ENCODE measurements around the gene SPEN.
"Not testable (repeated sequence)": the region's sequence is repeated elsewhere in the genome, so short reads cannot be mapped to it uniquely, and the experiment has no call there.

Gene SPEN

GRCh38 chr1:15863156-15863901 is 15.8 kb downstream of the SPEN start:
- Mint-ChIP-seq H3K4me1 (peaks cover 42% of the 10 kb centered on the region), H3K27me3 (no peaks in the 10 kb centered on the region), H3K27ac (no peak overlapping the region), H3K9me3 (no peaks in the 10 kb centered on the region), H3K4me3 (no peak overlapping the region)
- ATAC-seq (no peak), DNase-seq (no peak)

- ATAC-seq (no peak), DNase-seq (no peak)
- H3K4me3 Mint-ChIP-seq = no peak overlapping the region
- no peaks in the 10 kb centered on the region for H3K27me3 Mint-ChIP-seq
- H3K9me3 Mint-ChIP-seq = no peaks in the 10 kb centered on the region
- H3K4me1 Mint-ChIP-seq = peaks cover 49% of the 10 kb centered on the region
- H3K27ac Mint-ChIP-seq = no peak overlapping the region
These were observed 19.3 kb downstream of the SPEN start for GRCh38 chr1:15866721-15867201.

- ATAC-seq (no peak), DNase-seq (no peak)
- H3K4me1 Mint-ChIP-seq = peaks cover 52% of the 10 kb centered on the region
- no peak overlapping the region for H3K27ac Mint-ChIP-seq
- no peaks in the 10 kb centered on the region for H3K27me3 Mint-ChIP-seq
- no peaks in the 10 kb centered on the region for H3K9me3 Mint-ChIP-seq
- no peak overlapping the region for H3K4me3 Mint-ChIP-seq
These were observed 19.8 kb downstream of the SPEN start for GRCh38 chr1:15867288-15867687.

GRCh38 chr1:15869413-15869812 is 21.9 kb downstream of the SPEN start:
- H3K4me1 Mint-ChIP-seq = peaks cover 57% of the 10 kb centered on the region
- ATAC-seq (no peak), DNase-seq (no peak)
- no peak overlapping the region for H3K27ac Mint-ChIP-seq
- no peaks in the 10 kb centered on the region for H3K9me3 Mint-ChIP-seq
- H3K27me3 Mint-ChIP-seq = no peaks in the 10 kb centered on the region
- H3K4me3 Mint-ChIP-seq = no peak overlapping the region

GRCh38 chr1:15870421-15870820 is 22.9 kb downstream of the SPEN start:
- Mint-ChIP-seq H3K4me3 (no peak overlapping the region), H3K27me3 (no peaks in the 10 kb centered on the region), H3K9me3 (no peaks in the 10 kb centered on the region), H3K4me1 (peaks cover 59% of the 10 kb centered on the region), H3K27ac (no peak overlapping the region)
- ATAC-seq (no peak), DNase-seq (no peak)

GRCh38 chr1:15874471-15874870 is 27.0 kb downstream of the SPEN start:
- H3K27me3 Mint-ChIP-seq = no peaks in the 10 kb centered on the region
- no peak overlapping the region for H3K4me3 Mint-ChIP-seq
- DNase-seq = no peak
- ATAC-seq = no peak
- H3K4me1 Mint-ChIP-seq = peaks cover 49% of the 10 kb centered on the region
- no peaks in the 10 kb centered on the region for H3K9me3 Mint-ChIP-seq
- H3K27ac Mint-ChIP-seq = no peak overlapping the region

- no peaks in the 10 kb centered on the region for H3K27me3 Mint-ChIP-seq
- ATAC-seq (no peak), DNase-seq (no peak)
- no peak overlapping the region for H3K4me3 Mint-ChIP-seq
- no peaks in the 10 kb centered on the region for H3K9me3 Mint-ChIP-seq
- peaks cover 55% of the 10 kb centered on the region for H3K4me1 Mint-ChIP-seq
- no peak overlapping the region for H3K27ac Mint-ChIP-seq
These were observed 29.0 kb downstream of the SPEN start for GRCh38 chr1:15876357-15877055.

GRCh38 chr1:15881961-15882360 is 34.5 kb downstream of the SPEN start:
- Mint-ChIP-seq H3K4me3 (no peak overlapping the region), H3K9me3 (no peaks in the 10 kb centered on the region), H3K27ac (no peak overlapping the region), H3K27me3 (no peaks in the 10 kb centered on the region), H3K4me1 (peaks cover 79% of the 10 kb centered on the region)
- ATAC-seq (no peak), DNase-seq (no peak)

GRCh38 chr1:15882665-15883064 is 35.2 kb downstream of the SPEN start:
- Mint-ChIP-seq H3K27me3 (no peaks in the 10 kb centered on the region), H3K4me1 (peaks cover 80% of the 10 kb centered on the region), H3K27ac (no peak overlapping the region), H3K9me3 (no peaks in the 10 kb centered on the region), H3K4me3 (no peak overlapping the region)
- DNase-seq (no peak), ATAC-seq (no peak)

- Mint-ChIP-seq H3K27ac (peak overlapping the region in 1 of 2 donors; percentile 8), H3K27me3 (no peaks in the 10 kb centered on the region), H3K4me1 (peaks cover 80% of the 10 kb centered on the region), H3K4me3 (no peak overlapping the region), H3K9me3 (no peaks in the 10 kb centered on the region)
- ATAC-seq (no peak), DNase-seq (no peak)
These were observed 35.8 kb downstream of the SPEN start for GRCh38 chr1:15883326-15883725.

- Mint-ChIP-seq H3K4me1 (peaks cover 70% of the 10 kb centered on the region), H3K4me3 (no peak overlapping the region), H3K27ac (no peak overlapping the region), H3K27me3 (no peaks in the 10 kb centered on the region), H3K9me3 (no peaks in the 10 kb centered on the region)
- DNase-seq (no peak), ATAC-seq (no peak)
These were observed 37.0 kb downstream of the SPEN start for GRCh38 chr1:15884477-15884876.

- H3K4me3 Mint-ChIP-seq = no peak overlapping the region
- no peak for ATAC-seq
These were observed 37.8 kb downstream of the SPEN start for GRCh38 chr1:15885269-15885668.

GRCh38 chr1:15885701-15886610 is 38.4 kb downstream of the SPEN start:
- peak in 1 of 2 donors; percentile 2 for DNase-seq
- Mint-ChIP-seq H3K27me3 (no peaks in the 10 kb centered on the region), H3K9me3 (no peaks in the 10 kb centered on the region), H3K4me3 (peak overlapping the region; percentile 41 to 51), H3K27ac (peak overlapping the region in 1 of 2 donors; percentile 27), H3K4me1 (peaks cover 62% of the 10 kb centered on the region)
- ATAC-seq = no peak

More at GRCh38 chr1:15885269-15885668, 37.8 kb downstream of the SPEN start:
- H3K27ac Mint-ChIP-seq = no peak overlapping the region
- H3K9me3 Mint-ChIP-seq = no peaks in the 10 kb centered on the region
- H3K4me1 Mint-ChIP-seq = peaks cover 62% of the 10 kb centered on the region
- no peak for DNase-seq
- H3K27me3 Mint-ChIP-seq = no peaks in the 10 kb centered on the region

- H3K4me1 Mint-ChIP-seq = peaks cover 54% of the 10 kb centered on the region
- H3K4me3 Mint-ChIP-seq = peak overlapping the region; percentile 41 to 51
- no peak for ATAC-seq
- DNase-seq = no peak
- H3K27me3 Mint-ChIP-seq = no peaks in the 10 kb centered on the region
- H3K9me3 Mint-ChIP-seq = no peaks in the 10 kb centered on the region
- H3K27ac Mint-ChIP-seq = no peak overlapping the region
These were observed 39.2 kb downstream of the SPEN start for GRCh38 chr1:15886611-15887167.

GRCh38 chr1:15892857-15893599 is 45.5 kb downstream of the SPEN start:
- not testable (repeated sequence) for ATAC-seq, H3K27me3 Mint-ChIP-seq, H3K4me3 Mint-ChIP-seq, DNase-seq, H3K9me3 Mint-ChIP-seq
- Mint-ChIP-seq H3K27ac (peak overlapping the region; percentile 23 to 74), H3K4me1 (peaks cover 33% of the 10 kb centered on the region)

All from stimulated activated naive CD8-positive, alpha-beta T cell treated with anti-CD3 and anti-CD28 coated beads, Interleukin-15, amount 100 ng/mL, for 72 hours (primary cell).